Peyer's patch (tissue), 4 donors: Measurements from ENCODE around the gene JAKMIP3. TPM values are rescaled to one million over a fixed set of nuclear protein-coding genes. Genes with fewer than 3 reads are reported as not detected.

ENCODE experiments used
- DNase-seq, 3 donors: peaks; one replicate each; pipeline ENCODE4 v3.0.0-alpha.2; 2017 to 2019
- H3K27ac ChIP-seq, 4 donors: fragments of 200-600 bp; sonication (generic); one replicate each; pipeline ENCODE4 v1.5.1; 2016 to 2019
- H3K27me3 ChIP-seq, 2 donors: fragments of 200-600 bp; sonication (generic); one replicate each; pipeline ENCODE4 v1.5.1; 2019
- H3K36me3 ChIP-seq, 3 donors: fragments of 200-600 bp; sonication (generic); one replicate each; pipeline ENCODE4 v1.5.1; 2016 to 2019
- H3K4me1 ChIP-seq, 4 donors: fragments of 200-600 bp; sonication (generic); one replicate each; pipeline ENCODE4 v1.5.1; 2016 to 2019
- H3K4me3 ChIP-seq, 4 donors: fragments of 200-600 bp; sonication (generic); 1 replicate in 3 of 4; 2 replicates in 1 of 4; pipeline ENCODE4 v1.5.1; 2016 to 2019; ENCODE audit warnings: mild to moderate bottlenecking in 1 of 4
- H3K9me3 ChIP-seq, 4 donors: fragments of 200-600 bp; sonication (generic); one replicate each; pipeline ENCODE4 v1.5.1; 2016 to 2019; ENCODE audit warnings: mild to moderate bottlenecking in 1 of 4
- POLR2A ChIP-seq, 2 donors: fragments of 450-650 bp; IDR thresholded peaks; one replicate each; pipeline ENCODE4 v1.5.1; 2017; ENCODE audit warnings: antibody characterized with exemption in 2 of 2, mild to moderate bottlenecking in 2 of 2, moderate library complexity in 2 of 2
- total RNA-seq, 4 donors: library from RNA; depleted of rRNA; stranded (reverse); fragments of >200 nt; gene quantifications; one replicate each; pipeline ENCODE4 v1.1.0, GENCODE V29; 2016
- TF ChIP-seq, protein P1 (sequence below), 6 experiments: fragments of 450-650 bp in 4 of 6; fragments of 200-600 bp in 2 of 6; sonication (generic) in 1 of 6; IDR thresholded peaks; one replicate each; pipeline ENCODE4 v1.5.1; 2017 to 2019; ENCODE audit warnings: antibody characterized with exemption in 6 of 6, mild to moderate bottlenecking in 3 of 6, moderate library complexity in 1 of 6

JAKMIP3 gene
- total RNA-seq, result 1 to 10 TPM in 1 of 4 donors, under 1 TPM in 3; 0.18 to 2.5 (median 0.23) TPM

DNA sequence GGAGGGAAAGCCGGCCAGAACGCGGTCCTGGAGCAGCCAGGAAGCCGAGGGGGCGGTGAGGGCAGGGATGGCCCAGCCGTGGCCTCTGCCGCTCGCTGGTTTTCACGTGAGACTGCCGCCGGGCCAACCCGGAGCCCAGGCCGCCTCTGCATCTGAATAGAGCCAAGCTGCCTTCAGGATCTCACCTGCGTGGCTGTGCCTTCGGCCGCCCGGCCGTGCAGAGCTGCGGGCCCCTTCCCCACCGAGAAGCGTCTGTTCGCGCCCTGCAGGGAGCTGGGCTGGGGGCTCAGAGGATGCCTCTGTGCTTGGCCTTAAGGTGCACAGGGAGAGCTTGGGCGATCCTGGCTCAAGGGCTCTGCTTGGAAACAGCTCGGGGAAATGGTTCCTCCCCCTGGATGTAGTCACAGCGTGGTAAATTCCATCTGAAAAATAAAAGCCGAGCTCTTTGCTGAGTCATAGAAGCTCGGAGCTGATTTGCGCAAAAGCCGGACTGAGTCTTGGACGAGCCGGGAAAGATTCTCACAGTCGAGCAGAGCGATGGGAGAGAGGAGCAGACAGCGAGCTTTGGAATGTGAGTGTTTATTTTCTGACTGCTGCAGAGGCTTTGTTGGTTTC, at the start of gene JAKMIP3:
Gene JAKMIP3 (plus strand): TSS at position 456 of the 615 bp plus-strand sequence. CDS start 38,863 bp downstream, outside the sequence.
- no peaks in the 10 kb centered on the region for H3K9me3 ChIP-seq
- no peaks in the 10 kb centered on the region for H3K27me3 ChIP-seq
- H3K27ac ChIP-seq, result peak within 1 kb of the TSS in 2 of 4 donors; percentile 3 to 76
- peak within 1 kb of the TSS; percentile 21 to 46 (median 36) for H3K4me3 ChIP-seq
- H3K4me1 ChIP-seq, result peaks cover 0 to 9% (median 0%) of the 10 kb centered on the region in 4 donors
- DNase-seq, result peak in 2 of 3 donors; percentile 46 to 47
- no peaks in the 10 kb centered on the region for H3K36me3 ChIP-seq
- TF ChIP-seq POLR2A (IDR thresholded peaks at IDR 0.05), result no peak
- TF ChIP-seq, protein P1, sequence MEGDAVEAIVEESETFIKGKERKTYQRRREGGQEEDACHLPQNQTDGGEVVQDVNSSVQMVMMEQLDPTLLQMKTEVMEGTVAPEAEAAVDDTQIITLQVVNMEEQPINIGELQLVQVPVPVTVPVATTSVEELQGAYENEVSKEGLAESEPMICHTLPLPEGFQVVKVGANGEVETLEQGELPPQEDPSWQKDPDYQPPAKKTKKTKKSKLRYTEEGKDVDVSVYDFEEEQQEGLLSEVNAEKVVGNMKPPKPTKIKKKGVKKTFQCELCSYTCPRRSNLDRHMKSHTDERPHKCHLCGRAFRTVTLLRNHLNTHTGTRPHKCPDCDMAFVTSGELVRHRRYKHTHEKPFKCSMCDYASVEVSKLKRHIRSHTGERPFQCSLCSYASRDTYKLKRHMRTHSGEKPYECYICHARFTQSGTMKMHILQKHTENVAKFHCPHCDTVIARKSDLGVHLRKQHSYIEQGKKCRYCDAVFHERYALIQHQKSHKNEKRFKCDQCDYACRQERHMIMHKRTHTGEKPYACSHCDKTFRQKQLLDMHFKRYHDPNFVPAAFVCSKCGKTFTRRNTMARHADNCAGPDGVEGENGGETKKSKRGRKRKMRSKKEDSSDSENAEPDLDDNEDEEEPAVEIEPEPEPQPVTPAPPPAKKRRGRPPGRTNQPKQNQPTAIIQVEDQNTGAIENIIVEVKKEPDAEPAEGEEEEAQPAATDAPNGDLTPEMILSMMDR (IDR thresholded peaks at IDR 0.05), result no peak

DNA sequence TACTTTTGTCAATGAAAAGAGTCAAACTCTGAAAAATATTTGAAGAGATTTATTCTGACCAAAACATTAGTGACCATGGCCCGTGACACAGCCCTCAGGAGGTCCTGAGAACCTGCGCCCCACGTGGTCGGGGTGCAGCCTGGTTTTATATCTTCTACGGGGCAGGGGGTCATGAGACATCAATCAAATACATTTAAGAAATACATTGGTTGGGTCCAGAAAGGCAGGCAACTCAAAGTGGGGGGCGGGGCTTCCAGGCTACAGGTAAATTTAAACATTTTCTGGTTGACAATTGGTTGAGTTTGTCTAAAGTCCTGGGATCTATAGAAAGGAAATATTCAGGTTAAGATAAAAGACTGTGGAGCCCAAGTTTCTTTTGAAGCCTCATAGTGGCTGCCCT, 49.2 kb upstream of the JAKMIP3 start:
- Histone ChIP-seq H3K36me3 (no peaks in the 10 kb centered on the region), H3K4me3 (no peak overlapping the region), H3K9me3 (no peaks in the 10 kb centered on the region), H3K27ac (no peak overlapping the region), H3K27me3 (no peaks in the 10 kb centered on the region), H3K4me1 (no peaks in the 10 kb centered on the region)
- peak in 1 of 3 donors; percentile 28 for DNase-seq
- no peak for TF ChIP-seq POLR2A (IDR thresholded peaks at IDR 0.05)
- TF ChIP-seq, protein P1 (IDR thresholded peaks at IDR 0.05), result no peak

DNA sequence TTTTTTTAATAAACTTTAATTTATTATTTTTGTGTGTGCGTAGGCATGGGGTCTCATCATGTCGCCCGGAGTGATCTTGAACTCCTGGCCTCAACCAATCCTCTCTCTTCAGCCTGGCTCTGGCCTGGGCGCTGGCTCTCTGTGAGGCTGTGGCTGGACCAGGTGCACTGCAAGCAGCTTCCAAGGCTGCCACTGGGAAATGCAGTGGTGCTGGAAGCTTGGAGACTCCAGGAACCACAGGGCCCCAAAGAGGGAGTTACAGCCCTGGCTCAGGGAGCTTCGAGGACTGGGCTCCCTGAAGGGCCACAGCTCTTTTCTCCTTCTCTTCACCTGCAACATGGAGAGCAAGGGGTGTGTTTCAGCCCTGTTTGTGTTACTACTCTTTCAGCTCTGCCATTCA, 47.3 kb upstream of the JAKMIP3 start:
- TF ChIP-seq, protein P1 (IDR thresholded peaks at IDR 0.05), result no peak
- no peak for TF ChIP-seq POLR2A (IDR thresholded peaks at IDR 0.05)

DNA sequence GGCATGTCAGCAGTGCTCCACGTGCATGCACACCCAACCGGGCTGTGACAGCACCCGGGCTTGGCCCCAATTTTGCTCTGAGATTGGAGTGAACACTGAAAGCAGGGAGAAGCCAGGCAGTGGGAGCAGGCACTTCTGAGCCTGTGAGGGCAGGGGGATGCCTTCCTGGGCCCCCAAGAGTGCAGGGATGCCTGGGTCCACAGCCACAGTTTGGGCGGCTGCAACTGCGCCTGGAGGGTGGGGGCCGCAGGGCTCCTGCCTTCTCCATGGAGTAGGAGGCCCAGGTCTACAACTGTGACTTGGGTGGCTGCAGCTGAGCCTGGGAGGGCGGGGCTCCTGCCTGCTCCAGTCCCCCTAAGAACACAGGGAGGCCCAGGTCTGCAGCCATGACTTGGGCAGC, 46.4 kb upstream of the JAKMIP3 start:
- no peak for DNase-seq
- H3K4me3 ChIP-seq, result no peak overlapping the region
- H3K36me3 ChIP-seq, result no peaks in the 10 kb centered on the region
- TF ChIP-seq, protein P1 (IDR thresholded peaks at IDR 0.05), result no peak
- TF ChIP-seq POLR2A (IDR thresholded peaks at IDR 0.05), result no peak
- no peak overlapping the region for H3K27ac ChIP-seq
- peaks cover 0 to 6% (median 0%) of the 10 kb centered on the region in 4 donors for H3K4me1 ChIP-seq
- H3K9me3 ChIP-seq, result no peaks in the 10 kb centered on the region
- H3K27me3 ChIP-seq, result no peaks in the 10 kb centered on the region

More for the DNA sequence above, 47.3 kb upstream of the JAKMIP3 start:
- Histone ChIP-seq H3K27me3 (no peaks in the 10 kb centered on the region), H3K9me3 (no peaks in the 10 kb centered on the region), H3K4me3 (no peak overlapping the region), H3K27ac (no peak overlapping the region), H3K4me1 (peaks cover 0 to 5% (median 0%) of the 10 kb centered on the region in 4 donors), H3K36me3 (no peaks in the 10 kb centered on the region)
- peak in 1 of 3 donors; percentile 17 for DNase-seq

DNA sequence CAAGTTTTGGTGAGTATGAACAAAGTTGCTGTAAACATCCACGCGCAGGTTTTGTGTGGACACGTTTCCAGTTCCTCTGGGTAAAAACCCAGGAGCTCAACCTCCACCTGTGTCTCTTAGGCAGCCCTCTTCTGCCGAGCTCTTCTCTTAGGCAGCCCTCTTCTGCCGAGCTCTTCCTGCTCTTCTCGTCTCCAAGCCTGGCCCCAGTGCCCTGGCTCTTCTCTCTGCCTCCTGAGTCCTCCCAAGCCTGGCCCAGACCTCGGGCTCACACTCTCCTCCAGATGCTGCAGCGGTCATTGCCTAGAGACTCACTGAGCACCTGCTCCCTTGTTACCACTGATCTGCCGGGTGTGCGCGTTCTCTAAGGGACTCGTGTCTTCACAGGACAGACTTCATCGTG, 45.3 kb upstream of the JAKMIP3 start:
- Histone ChIP-seq H3K9me3 (no peaks in the 10 kb centered on the region), H3K4me3 (no peak overlapping the region), H3K36me3 (no peaks in the 10 kb centered on the region), H3K27ac (no peak overlapping the region), H3K4me1 (peaks cover 0 to 6% (median 0%) of the 10 kb centered on the region in 4 donors), H3K27me3 (no peaks in the 10 kb centered on the region)
- TF ChIP-seq, protein P1 (IDR thresholded peaks at IDR 0.05), result no peak
- no peak for TF ChIP-seq POLR2A (IDR thresholded peaks at IDR 0.05)
- no peak for DNase-seq
